Body of pancreas (tissue), 4 donors: ENCODE measurements around the gene ATXN7.

Experiments
- POLR2A ChIP-seq, 3 donors: fragments of 450-650 bp; IDR thresholded peaks; one replicate each; pipeline ENCODE4 v1.6.1; 2016; ENCODE audit warnings: antibody characterized with exemption in 3 of 3, mild to moderate bottlenecking in 2 of 3
- TF ChIP-seq, protein P1 (sequence below), 7 experiments: fragments of 450-650 bp in 4 of 7; fragments of 200-600 bp in 3 of 7; sonication (generic) in 3 of 7; IDR thresholded peaks; one replicate each; pipeline ENCODE4 v1.5.1; 2016 to 2019; ENCODE audit warnings: antibody characterized with exemption in 7 of 7

DNA sequence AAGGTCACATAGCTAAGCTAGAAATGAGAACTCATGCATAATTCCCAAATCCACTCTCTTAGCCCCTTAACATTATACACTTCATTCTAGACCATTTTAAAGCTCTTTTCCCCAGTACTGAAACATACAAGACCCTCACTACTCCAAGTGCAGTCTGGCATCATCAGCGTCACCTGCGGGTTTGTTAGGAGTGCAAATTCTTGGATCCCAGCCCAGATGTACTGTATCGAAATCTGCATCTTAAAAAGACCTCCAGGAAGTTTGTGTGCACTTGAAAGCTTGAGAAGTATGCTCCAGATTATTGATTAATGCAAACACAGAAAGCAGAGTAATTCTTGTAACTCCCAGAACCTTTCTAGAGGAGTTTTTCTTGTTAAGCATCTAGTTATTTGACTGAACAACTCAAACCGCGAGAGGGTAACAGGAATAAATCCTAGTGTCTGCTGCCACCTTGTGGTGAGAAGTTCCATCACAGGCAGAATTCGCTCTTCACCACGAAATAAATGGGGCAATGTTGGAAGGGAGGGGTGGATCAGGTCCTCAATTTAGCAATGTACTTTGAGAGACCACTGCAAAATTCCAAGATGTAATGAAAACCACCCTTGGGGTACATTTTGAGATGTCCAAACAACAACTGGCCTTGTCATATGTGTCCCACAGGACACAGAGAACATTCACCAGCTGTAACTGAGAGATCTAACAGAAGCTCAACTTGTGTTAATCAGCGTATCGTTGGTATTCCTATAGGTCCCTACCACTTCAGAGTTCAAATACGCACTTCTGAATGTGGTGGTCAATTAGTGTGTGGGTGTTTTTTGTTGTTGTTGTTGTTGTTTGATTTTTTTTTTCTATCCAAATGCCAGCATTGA is 45.2 kb upstream of the ATXN7 start:
- TF ChIP-seq, protein P1, sequence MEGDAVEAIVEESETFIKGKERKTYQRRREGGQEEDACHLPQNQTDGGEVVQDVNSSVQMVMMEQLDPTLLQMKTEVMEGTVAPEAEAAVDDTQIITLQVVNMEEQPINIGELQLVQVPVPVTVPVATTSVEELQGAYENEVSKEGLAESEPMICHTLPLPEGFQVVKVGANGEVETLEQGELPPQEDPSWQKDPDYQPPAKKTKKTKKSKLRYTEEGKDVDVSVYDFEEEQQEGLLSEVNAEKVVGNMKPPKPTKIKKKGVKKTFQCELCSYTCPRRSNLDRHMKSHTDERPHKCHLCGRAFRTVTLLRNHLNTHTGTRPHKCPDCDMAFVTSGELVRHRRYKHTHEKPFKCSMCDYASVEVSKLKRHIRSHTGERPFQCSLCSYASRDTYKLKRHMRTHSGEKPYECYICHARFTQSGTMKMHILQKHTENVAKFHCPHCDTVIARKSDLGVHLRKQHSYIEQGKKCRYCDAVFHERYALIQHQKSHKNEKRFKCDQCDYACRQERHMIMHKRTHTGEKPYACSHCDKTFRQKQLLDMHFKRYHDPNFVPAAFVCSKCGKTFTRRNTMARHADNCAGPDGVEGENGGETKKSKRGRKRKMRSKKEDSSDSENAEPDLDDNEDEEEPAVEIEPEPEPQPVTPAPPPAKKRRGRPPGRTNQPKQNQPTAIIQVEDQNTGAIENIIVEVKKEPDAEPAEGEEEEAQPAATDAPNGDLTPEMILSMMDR (IDR thresholded peaks at IDR 0.05), result peak; percentile 66 to 89 (median 83)
- no peak for TF ChIP-seq POLR2A (IDR thresholded peaks at IDR 0.05)
